CD14-positive monocyte (primary cell): ENCODE data around the gene PRXL2C. TPM values are rescaled to one million over a fixed set of nuclear protein-coding genes. Genes with fewer than 3 reads are reported as not detected.

Source experiments
- DNase-seq, 3 donors: peaks; one replicate each; pipeline ENCODE4 v3.0.0-alpha.2; 2011 to 2022
- H2AFZ ChIP-seq: 2 replicates; pipeline ENCODE4 v1.6.0; 2012; ENCODE audit warnings: mild to moderate bottlenecking, low read depth, low read length, inconsistent platforms; ENCODE audit not compliant: insufficient read depth, poor library complexity, severe bottlenecking
- H3K27ac ChIP-seq, 2 donors: 1 replicate in 1 of 2; 2 replicates in 1 of 2; pipeline ENCODE4 v1.5.1; 2012 to 2013; ENCODE audit warnings: low read length in 2 of 2, control low read depth in 1 of 2, inconsistent platforms in 1 of 2, low read depth in 1 of 2, mild to moderate bottlenecking in 1 of 2
- H3K27me3 ChIP-seq, 2 donors: one replicate each; pipeline versions ENCODE4 v1.6.0 to v1.6.1; 2011 to 2013; ENCODE audit warnings: low read length in 2 of 2; ENCODE audit not compliant: control insufficient read depth in 2 of 2, insufficient read depth in 2 of 2
- H3K36me3 ChIP-seq, 2 donors: replicated peaks in 1 of 2; 1 replicate in 1 of 2; 2 replicates in 1 of 2; pipeline versions ENCODE4 v1.5.1 to v1.6.1; 2012 to 2013; ENCODE audit warnings: low read length in 2 of 2, control low read depth in 1 of 2, inconsistent platforms in 1 of 2, mild to moderate bottlenecking in 1 of 2; ENCODE audit not compliant: insufficient read depth in 2 of 2, control insufficient read depth in 1 of 2
- H3K4me1 ChIP-seq, 2 donors: 1 replicate in 1 of 2; 2 replicates in 1 of 2; pipeline versions ENCODE4 v1.5.1 to v1.6.1; 2012 to 2013; ENCODE audit warnings: low read length in 2 of 2, control low read depth in 1 of 2, inconsistent platforms in 1 of 2, mild to moderate bottlenecking in 1 of 2, moderate library complexity in 1 of 2; ENCODE audit not compliant: insufficient read depth in 2 of 2, control insufficient read depth in 1 of 2
- H3K4me2 ChIP-seq: replicated peaks from 2 replicates; pipeline ENCODE3; 2012; ENCODE audit warnings: low read length, moderate library complexity, mild to moderate bottlenecking; ENCODE audit not compliant: poor library complexity, severe bottlenecking; ENCODE audit errors: extremely low read depth
- H3K4me3 ChIP-seq, 3 experiments: fragments of 200-600 bp in 1 of 3; sonication (generic) in 1 of 3; replicated peaks in 1 of 3; 1 replicate in 2 of 3; 2 replicates in 1 of 3; pipeline ENCODE4 v1.5.1; 2011 to 2013; ENCODE audit warnings: low read length in 3 of 3, mild to moderate bottlenecking in 3 of 3, control low read depth in 2 of 3, low read depth in 2 of 3, inconsistent platforms in 1 of 3, moderate library complexity in 1 of 3
- H3K79me2 ChIP-seq: 2 replicates; pipeline ENCODE4 v1.6.0; 2012; ENCODE audit warnings: mild to moderate bottlenecking, control low read depth, inconsistent platforms, low read length, moderate library complexity; ENCODE audit not compliant: insufficient read depth
- H3K9ac ChIP-seq: 2 replicates; pipeline ENCODE4 v1.6.0; 2017; ENCODE audit warnings: low read length, mild to moderate bottlenecking; ENCODE audit not compliant: insufficient read depth, poor library complexity, severe bottlenecking
- H3K9me3 ChIP-seq, 2 donors: replicated peaks in 1 of 2; 1 replicate in 1 of 2; 2 replicates in 1 of 2; pipeline versions ENCODE4 v1.5.1 to v1.6.1; 2012 to 2013; ENCODE audit warnings: low read length in 2 of 2, control low read depth in 1 of 2; ENCODE audit not compliant: control insufficient read depth in 1 of 2, insufficient read depth in 1 of 2
- H4K20me1 ChIP-seq: 2 replicates; pipeline ENCODE4 v1.6.0; 2012; ENCODE audit warnings: mild to moderate bottlenecking, low read length, control low read depth, moderate library complexity; ENCODE audit not compliant: insufficient read depth
- H3K27ac Mint-ChIP-seq, 7 donors: one replicate each; pipeline ENCODE4 v1.8.0; 2020; ENCODE audit warnings: mild to moderate bottlenecking in 7 of 7, mixed read lengths in 7 of 7, moderate library complexity in 6 of 7, inconsistent platforms in 2 of 7
- H3K27me3 Mint-ChIP-seq, 3 donors: one replicate each; pipeline ENCODE4 v1.8.0; 2021 to 2022; ENCODE audit warnings: low read depth in 3 of 3, mild to moderate bottlenecking in 3 of 3, mixed read lengths in 3 of 3, moderate library complexity in 3 of 3, inconsistent platforms in 1 of 3
- H3K36me3 Mint-ChIP-seq, 2 donors: one replicate each; pipeline ENCODE4 v1.8.0; 2020; ENCODE audit warnings: mixed read lengths in 2 of 2, inconsistent platforms in 1 of 2, mild to moderate bottlenecking in 1 of 2
- H3K4me1 Mint-ChIP-seq: one replicate; pipeline ENCODE4 v1.8.0; 2020; ENCODE audit warnings: mild to moderate bottlenecking, mixed read lengths
- H3K4me3 Mint-ChIP-seq, 2 donors: one replicate each; pipeline ENCODE4 v1.8.0; 2020; ENCODE audit warnings: mild to moderate bottlenecking in 2 of 2, mixed read lengths in 2 of 2, moderate library complexity in 1 of 2
- H3K9me3 Mint-ChIP-seq, 7 donors: one replicate each; pipeline ENCODE4 v1.8.0; 2020 to 2022; ENCODE audit warnings: mixed read lengths in 7 of 7, mild to moderate bottlenecking in 6 of 7, moderate library complexity in 6 of 7, inconsistent platforms in 2 of 7
- WGBS: methylation state at CpG from one replicate; pipeline ENCODE4 v1.1.5; 2013; ENCODE audit warnings: missing lambda C conversion rate; ENCODE audit not compliant: insufficient coverage; 5-methylcytosine and 5-hydroxymethylcytosine counted together
- intact Hi-C, 2 donors: fragments of 100-400 bp; cut with micrococcal nuclease; formaldehyde crosslinking; loops; one replicate each; pipeline versions ENCODE4 v1.15.0 to v1.15.1; 2023
- polyA plus RNA-seq, 3 donors: library from polyadenylated mRNA; depleted of rRNA in 1 of 3; unstranded in 2 of 3; stranded (reverse) in 1 of 3; fragments of 300-500 nt in 2 of 3; fragments of >200 nt in 1 of 3; fragmentation: Illumina TruSeq in 2 of 3; gene quantifications; 1 replicate in 2 of 3; 2 replicates in 1 of 3; pipeline ENCODE4 v1.2.3, GENCODE V29; 2012 to 2021
- TF ChIP-seq, protein P1 (sequence below): fragments of 200-600 bp; IDR thresholded peaks from one replicate; pipeline ENCODE4 v1.8.0; 2022; ENCODE audit warnings: antibody characterized with exemption, mild to moderate bottlenecking

PRXL2C gene
- polyA plus RNA-seq, 3 donors: 9.2 to 14.6 (median 9.3) TPM

DNA sequence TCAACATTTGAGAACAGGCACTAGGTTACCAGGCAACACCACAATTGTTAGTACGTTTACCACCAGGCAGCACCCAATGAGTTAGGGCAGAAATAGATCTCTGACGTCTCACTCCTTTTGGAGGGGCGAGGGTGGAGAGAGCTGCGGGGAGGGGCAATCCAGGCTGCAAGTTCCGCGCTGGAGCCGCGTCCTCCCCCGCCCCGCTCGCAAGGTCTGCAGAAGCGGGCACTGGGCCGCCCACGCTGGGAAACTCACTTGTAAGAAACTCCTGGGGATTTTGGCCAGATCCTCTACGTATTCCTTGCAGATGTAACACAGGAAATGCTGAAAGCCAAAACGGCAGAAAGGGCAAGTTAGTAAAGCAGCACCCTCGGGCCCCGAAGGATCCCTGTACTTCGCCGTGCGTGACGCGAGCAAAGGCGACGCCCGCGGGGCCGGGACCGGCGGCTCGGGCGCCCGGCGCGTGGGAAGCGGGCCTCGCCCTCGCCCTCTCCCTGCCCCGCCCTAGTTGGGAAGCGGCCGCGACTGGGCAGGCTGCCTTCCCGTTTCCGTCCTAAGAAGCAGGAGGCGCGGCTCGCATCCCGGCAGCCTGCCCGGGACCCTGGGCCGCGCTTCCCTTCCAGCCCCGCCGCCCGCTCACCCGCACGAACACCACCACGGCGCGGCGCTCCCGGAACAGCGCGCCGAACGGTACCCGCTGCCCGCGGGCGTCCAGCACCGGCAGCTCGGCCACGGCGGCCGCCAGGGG is 493 bp downstream of the PRXL2C start:
- peak overlapping the region; percentile 69 to 89 for H3K27ac ChIP-seq
- Mint-ChIP-seq H3K27me3 (peaks cover 0 to 4% (median 1%) of the 10 kb centered on the region in 3 donors), H3K27ac (peak overlapping the region; percentile 91 to 97 (median 95)), H3K4me3 (peak overlapping the region; percentile 87 to 95), H3K36me3 (peaks cover 20 to 24% of the 10 kb centered on the region in 2 donors), H3K9me3 (peaks cover 0 to 1% (median 0%) of the 10 kb centered on the region in 7 donors), H3K4me1 (peaks cover 15% of the 10 kb centered on the region)
- H3K9ac ChIP-seq: peak overlapping the region; percentile 91
- peak; percentile 48 to 78 (median 75) for DNase-seq
- WGBS: under 1% methylated on average over 73 of the region's 74 CpGs
- H3K9me3 ChIP-seq: no peaks in the 10 kb centered on the region
- no peaks in the 10 kb centered on the region for H4K20me1 ChIP-seq
- peaks cover 16 to 19% of the 10 kb centered on the region in 2 donors for H3K36me3 ChIP-seq
- H3K4me2 ChIP-seq: peak overlapping the region; percentile 70
- H2AFZ ChIP-seq: peak overlapping the region; percentile 72
- no peaks in the 10 kb centered on the region for H3K79me2 ChIP-seq
- H3K27me3 ChIP-seq: no peaks in the 10 kb centered on the region
- H3K4me3 ChIP-seq: peak overlapping the region; percentile 45 to 80 (median 55)
- TF ChIP-seq, protein P1, sequence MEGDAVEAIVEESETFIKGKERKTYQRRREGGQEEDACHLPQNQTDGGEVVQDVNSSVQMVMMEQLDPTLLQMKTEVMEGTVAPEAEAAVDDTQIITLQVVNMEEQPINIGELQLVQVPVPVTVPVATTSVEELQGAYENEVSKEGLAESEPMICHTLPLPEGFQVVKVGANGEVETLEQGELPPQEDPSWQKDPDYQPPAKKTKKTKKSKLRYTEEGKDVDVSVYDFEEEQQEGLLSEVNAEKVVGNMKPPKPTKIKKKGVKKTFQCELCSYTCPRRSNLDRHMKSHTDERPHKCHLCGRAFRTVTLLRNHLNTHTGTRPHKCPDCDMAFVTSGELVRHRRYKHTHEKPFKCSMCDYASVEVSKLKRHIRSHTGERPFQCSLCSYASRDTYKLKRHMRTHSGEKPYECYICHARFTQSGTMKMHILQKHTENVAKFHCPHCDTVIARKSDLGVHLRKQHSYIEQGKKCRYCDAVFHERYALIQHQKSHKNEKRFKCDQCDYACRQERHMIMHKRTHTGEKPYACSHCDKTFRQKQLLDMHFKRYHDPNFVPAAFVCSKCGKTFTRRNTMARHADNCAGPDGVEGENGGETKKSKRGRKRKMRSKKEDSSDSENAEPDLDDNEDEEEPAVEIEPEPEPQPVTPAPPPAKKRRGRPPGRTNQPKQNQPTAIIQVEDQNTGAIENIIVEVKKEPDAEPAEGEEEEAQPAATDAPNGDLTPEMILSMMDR: no peak
- peaks cover 11% of the 10 kb centered on the region in 2 donors for H3K4me1 ChIP-seq
- intact Hi-C loops: loop anchor here (5.0 to 10.0 kb wide), 4 partner anchors 90 to 240 kb away; partner anchors contain the start of genes HABP4 (in 1 of the 2) and ZNF367 (in 1 of the 2)

DNA sequence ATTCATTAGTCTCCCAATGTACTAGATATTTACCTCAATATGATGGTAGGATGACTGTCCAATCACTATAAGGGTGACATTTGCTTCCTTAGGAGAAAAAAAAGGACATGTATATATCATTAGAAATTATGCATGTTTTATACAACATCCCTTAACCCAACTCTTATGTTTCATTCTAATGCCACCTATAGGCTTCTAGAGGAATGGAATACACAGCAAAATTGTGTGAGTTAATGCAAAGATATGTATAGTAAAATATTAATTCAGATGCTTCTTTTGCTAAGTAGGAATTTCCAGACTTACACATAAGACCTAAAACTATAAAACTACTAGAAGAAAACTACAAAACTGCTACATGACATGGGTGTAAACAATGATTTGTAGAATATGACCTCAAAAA is 3.5 kb downstream of the PRXL2C start:
- H3K4me3 Mint-ChIP-seq: no peak overlapping the region

More for the DNA sequence above, 3.5 kb downstream of the PRXL2C start:
- Mint-ChIP-seq H3K4me1 (peaks cover 22% of the 10 kb centered on the region), H3K9me3 (peaks cover 0 to 1% (median 0%) of the 10 kb centered on the region in 7 donors), H3K27me3 (peaks cover 0 to 2% (median 1%) of the 10 kb centered on the region in 3 donors), H3K27ac (peak overlapping the region in 2 of 7 donors; percentile 37 to 41), H3K36me3 (peaks cover 37 to 38% of the 10 kb centered on the region in 2 donors)
- H4K20me1 ChIP-seq: no peaks in the 10 kb centered on the region
- no peaks in the 10 kb centered on the region for H3K79me2 ChIP-seq
- peaks cover 15 to 16% of the 10 kb centered on the region in 2 donors for H3K4me1 ChIP-seq
- H3K4me3 ChIP-seq: no peak overlapping the region
- H3K4me2 ChIP-seq: no peak overlapping the region
- TF ChIP-seq, protein P1: peak; percentile 53
- DNase-seq: peak in 1 of 3 donors; percentile 9
- no peak overlapping the region for H2AFZ ChIP-seq
- H3K27me3 ChIP-seq: no peaks in the 10 kb centered on the region
- peaks cover 21 to 31% of the 10 kb centered on the region in 2 donors for H3K36me3 ChIP-seq
- H3K9ac ChIP-seq: no peak overlapping the region
- no peaks in the 10 kb centered on the region for H3K9me3 ChIP-seq
- H3K27ac ChIP-seq: no peak overlapping the region
- intact Hi-C loops: loop anchor here (10.0 kb wide), 3 partner anchors 87 to 237 kb away; partner anchors contain the start of gene ZNF367 (in 1 of the 2)
